NCI-H2171 treated with DMSO at 0.1 percent for 48 hours (cell line): ENCODE measurements around the gene ARHGAP15.

Experiments
- DNase-seq: peaks from one replicate; lab custom pipeline; 2025; lab: John Stamatoyannopoulos, UW

Gene ARHGAP15

GRCh38 chr2:143226714-143227541 lies 97.7 kb downstream of the ARHGAP15 start:
- no peak for DNase-seq

- DNase-seq: no peak
These were observed 100.2 kb downstream of the ARHGAP15 start for GRCh38 chr2:143229411-143229810.

DNA sequence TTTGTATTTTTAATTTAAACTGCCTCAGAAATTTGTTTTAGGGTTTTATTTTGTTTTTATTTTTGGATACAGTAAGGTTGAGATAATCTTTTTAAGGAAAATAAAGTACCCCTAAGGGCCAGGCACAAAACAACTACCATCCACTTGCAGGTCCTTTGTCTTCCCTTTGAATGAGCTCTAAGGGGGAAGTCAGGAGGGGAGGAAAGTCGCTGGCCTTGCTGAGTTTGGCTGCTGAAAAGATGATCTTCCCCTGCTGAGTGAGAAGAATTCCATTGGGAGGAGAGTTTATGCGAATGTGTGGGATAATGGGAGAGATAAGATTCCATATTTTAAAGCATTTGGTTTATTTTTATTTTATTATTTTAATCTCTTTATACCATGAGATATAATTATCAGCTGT lies 100.7 kb downstream of the ARHGAP15 start:
- DNase-seq: no peak

- DNase-seq: no peak
These were observed 101.5 kb downstream of the ARHGAP15 start for GRCh38 chr2:143230506-143231253.

- DNase-seq: no peak
These were observed 102.0 kb downstream of the ARHGAP15 start for GRCh38 chr2:143231254-143231645.

DNA sequence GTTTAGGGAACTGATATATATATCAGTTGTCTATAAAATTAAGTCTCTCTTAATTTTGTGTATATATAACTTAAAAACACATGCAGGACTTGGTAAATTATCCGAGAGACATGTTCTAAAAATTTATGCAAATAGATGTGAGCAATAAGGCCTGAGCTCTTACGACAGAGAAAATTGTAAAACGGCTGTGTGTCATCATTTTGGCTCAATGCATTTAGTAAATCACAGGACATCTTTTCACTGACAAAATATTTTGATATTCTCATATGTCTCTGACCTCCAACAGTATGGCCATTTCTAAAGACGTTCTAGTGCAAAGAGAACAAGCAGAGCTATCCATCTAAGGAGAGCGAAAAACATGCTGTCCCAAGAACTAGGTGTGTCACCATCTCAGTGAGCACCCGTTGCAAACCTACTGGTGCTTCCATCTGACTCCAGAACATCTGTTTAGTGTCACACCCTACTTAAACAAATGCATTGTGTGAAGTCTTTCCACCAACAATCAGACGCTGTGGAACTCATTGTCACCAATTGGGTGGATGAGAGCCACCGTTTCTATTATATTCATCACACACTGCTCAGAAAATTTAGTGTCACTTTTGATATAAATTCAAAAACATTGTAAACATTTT lies 108.0 kb downstream of the ARHGAP15 start:
- DNase-seq: no peak

- no peak for DNase-seq
These were observed 112.3 kb downstream of the ARHGAP15 start for GRCh38 chr2:143241403-143242088.

- no peak for DNase-seq
These were observed 117.0 kb downstream of the ARHGAP15 start for GRCh38 chr2:143246246-143246645.

GRCh38 chr2:143246815-143247744 lies 117.9 kb downstream of the ARHGAP15 start:
- DNase-seq: no peak

- DNase-seq: no peak
These were observed 119.4 kb downstream of the ARHGAP15 start for GRCh38 chr2:143248631-143249030.

DNA sequence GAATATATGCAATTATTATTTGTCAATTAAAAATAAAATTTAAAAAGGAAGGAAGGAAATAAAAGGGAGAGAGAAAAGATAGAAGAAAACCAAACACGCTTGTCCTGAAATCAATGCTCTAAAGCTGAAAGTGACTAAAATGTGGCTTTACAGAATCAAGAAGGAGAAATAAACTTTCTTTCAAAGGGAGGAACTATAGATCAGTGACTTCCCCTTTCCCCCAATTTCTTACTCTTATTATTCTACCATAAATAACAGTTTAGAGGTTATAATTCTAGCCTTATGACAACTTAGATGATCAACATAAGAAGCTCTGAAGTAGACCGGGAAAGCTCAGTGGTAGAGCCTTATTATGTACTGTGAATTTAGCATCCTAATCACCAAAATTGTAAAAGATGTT lies 122.5 kb downstream of the ARHGAP15 start:
- DNase-seq: no peak

DNA sequence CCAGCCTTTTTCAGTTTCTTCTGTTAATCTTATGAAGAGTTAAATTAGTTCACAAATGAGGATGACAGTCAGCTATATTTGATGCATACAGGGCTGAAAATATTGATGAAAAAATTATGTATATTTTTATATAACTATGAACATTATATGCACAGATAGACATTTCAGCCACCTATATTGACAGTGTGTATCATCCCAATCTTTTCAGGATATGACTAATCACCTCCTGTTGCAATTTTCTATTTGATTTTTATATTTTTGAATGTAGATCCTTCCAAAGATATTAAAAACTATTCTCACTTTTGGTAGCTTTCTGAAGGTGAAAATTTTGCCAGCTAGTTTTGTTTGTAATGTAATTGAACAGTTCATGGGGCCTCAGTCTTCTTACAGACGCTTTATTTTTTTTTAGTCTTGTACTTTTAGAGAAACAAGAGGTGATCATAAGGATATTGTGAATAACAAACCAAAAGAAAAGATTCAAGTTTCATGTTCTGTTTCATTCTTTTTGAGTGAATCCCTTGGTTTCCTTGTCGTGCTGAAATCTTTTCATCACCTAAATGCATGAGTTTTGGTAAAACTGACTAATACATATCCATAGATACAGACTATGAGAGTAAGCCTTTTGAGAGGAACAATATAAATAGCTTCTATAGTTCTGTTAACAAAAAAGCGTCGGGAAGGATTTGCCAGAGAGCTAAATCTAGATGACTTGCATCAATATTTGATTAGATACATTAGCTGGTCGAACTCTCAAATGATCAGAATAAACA lies 123.1 kb downstream of the ARHGAP15 start:
- DNase-seq: no peak

GRCh38 chr2:143254110-143254509 lies 124.9 kb downstream of the ARHGAP15 start:
- DNase-seq: no peak

DNA sequence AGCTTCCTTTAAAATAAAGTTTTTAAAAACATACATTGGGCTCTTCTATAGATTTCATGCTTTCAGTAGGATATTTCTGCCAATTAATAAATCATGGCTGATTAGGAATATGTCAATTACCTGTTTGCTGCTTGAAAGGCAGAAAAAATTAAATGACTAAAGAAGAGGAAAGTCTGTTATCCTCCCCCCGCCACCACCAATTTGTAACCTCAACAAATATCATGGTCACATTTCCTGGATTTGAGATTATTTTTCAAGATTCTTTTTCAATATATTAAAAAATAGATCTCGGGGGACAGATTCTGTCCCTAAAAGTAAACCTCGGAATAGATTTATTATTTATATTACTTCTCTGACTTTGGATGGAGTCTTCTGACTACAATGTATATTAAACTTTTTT lies 125.9 kb downstream of the ARHGAP15 start:
- no peak for DNase-seq

GRCh38 chr2:143255899-143256298 lies 126.7 kb downstream of the ARHGAP15 start:
- DNase-seq: no peak

GRCh38 chr2:143258126-143258892 lies 129.1 kb downstream of the ARHGAP15 start:
- no peak for DNase-seq

DNA sequence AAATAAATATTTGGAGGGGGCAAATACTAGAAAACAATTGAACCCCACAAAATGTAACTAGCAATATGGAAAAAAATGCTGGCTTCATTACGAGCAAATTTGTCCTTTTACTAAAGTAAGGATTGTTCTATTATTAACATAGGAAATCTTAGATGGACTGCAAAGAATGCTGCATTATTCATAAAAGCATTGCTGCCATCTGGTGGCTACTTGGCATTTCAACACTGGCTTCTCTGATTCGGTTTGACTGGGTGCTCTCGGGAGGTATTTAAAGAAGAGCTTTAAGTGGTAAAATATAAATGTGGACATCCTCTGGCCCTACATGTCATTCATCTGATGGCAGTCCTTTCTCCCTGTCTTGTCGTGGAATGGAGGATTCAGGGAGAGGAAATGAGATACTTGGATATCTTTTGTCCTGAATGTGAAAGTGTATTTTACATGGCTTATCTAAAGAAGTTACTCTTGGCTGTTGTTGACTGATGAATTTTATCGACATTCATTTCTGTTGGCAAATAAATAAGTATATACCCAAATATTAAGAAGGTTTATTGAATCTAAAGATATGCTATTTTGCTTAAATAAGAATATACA lies 130.2 kb downstream of the ARHGAP15 start:
- DNase-seq: peak; percentile 79

DNA sequence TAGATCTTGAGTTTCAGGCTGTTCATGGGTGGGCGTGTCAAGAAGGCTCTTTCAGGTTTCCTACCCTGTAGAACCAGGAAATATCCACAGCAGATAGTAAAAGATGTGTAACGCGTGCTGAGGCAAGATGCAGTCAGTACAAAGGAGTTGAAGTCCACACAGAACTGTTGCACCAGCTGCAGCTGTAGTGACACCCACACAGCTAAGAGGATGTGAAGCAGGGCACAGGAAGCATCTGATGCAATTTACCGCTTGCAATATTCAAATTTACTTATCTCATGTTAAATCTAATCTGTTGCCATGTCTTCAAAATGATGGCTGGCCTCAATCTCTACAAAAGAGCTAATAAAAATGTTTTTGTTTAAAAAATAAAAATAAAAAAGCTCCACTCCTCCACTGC lies 132.8 kb downstream of the ARHGAP15 start:
- no peak for DNase-seq

DNA sequence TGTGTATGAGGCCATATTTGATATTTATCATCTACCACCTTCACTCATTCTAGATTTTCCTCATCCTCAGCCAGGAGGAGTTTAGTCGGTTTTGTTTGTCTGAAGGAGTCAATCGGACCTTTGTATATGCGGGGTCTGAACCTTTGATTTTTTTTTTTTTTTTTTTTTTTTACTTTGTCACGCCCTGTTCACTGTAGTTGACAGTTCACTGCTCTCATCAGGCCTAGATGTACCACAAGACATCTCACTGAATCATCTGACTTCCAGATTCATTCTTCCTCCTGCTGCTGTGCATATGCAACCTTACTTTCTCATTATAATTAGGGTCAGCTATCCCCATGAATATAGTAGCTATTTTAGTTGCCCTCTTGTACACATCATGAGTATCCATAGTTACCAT lies 133.2 kb downstream of the ARHGAP15 start:
- no peak for DNase-seq
